Colon (tissue), 2 donors: ENCODE results near the gene TP53AIP1.

ENCODE experiments used
- FAIRE-seq: peaks from 2 replicates; lab custom pipeline; 2012; peaks lifted over from hg19 to GRCh38; lab: Jason Lieb, UNC
- donor health status: control.
- donor health status: control.

TP53AIP1 gene

DNA sequence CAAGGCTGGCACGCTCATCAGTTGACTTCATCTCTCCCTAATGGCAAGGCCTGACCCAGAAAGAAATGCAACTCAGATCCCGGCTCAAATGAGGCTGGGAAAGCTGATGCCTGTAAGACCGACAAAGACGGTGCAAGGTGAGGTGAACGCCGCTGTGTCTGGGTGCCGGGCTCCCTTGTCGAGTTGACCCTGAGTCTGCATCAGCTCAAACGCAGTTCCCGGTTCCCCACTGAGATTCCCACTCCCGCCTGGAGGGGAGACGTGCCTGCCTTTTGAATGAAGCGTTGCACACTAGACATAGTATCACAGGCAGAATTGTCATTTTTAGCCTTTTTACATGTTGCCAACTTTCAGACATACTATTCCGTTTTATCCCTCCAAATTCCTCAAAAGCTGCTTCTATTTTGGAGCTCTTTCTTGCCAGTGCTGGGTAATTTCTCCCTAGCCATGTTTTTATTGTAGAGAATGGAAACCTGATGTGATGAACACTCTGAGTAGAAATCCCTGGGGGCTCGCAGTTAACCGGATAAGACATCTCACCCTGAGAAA is 831 bp upstream of the TP53AIP1 start:
- no peak for FAIRE-seq

DNA sequence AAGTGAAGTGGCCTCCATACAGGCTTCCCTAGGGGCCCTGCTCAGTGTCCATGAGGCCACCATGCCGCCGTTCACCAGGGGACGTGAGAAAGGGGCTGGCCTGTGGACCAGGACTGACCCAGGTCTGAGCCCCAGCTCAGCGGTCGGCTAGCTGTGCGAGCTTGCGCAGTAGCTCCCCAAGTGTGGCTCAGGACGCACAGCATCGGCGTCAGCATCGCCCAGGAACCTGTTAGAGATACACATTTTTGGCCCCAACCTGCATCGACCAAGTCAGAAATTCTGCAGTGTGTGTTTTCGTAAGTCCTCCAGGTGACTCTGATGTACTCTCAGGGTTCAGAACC is 429 bp downstream of the TP53AIP1 start:
- no peak for FAIRE-seq

DNA sequence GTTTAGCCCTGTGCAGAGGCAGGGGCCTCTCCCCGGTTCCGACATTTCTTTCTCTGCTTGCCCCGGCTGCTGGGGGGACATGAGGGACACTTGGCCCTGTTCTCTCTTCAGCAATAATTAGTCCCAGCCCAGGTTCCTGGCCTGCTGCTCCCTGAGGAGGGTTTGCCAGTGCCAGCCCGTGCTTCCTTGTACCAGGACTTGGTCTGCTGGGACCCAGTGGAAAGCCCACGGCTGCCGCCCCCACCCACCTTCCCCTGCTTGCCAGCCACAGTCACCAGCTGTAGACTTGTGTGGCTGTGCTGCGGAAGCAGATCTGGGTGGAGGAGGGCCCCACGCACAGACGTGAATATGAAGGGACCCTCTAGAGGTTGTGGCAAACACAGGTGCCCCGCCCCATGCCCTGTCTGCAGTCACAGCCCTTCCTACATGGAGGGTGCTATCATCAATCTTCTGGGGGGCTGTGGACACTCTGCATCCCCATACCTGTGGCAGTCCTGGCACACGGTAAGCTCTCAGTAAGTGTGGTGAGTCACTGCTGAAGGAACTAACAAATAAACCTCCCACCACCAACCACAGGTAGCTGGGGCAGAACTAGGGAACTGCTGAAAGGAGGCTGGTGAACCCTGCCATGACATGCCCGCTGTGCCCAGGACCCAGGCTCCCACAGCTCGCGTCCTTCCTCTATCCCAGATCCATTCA is 949 bp downstream of the TP53AIP1 start:
- no peak for FAIRE-seq

DNA sequence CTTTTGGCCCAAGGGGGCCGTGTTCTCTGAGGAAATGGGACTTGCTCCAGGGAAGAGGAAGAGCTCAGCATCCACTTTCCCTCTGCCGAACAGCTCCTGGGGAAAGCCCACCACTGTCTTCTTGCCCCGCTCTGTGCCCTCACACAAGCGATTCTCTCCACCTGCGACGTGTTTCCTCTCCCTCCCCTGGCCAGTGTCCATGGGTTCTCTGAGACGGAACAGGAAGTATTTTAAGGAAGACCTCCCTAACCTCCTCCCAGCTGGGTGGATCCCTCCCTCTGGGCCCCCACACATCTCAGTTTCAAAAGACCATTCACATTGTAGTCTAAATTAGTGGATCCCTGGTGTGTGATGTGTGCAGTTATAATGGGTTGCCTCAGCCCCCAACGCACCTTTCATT is 1.6 kb downstream of the TP53AIP1 start:
- FAIRE-seq: no peak

DNA sequence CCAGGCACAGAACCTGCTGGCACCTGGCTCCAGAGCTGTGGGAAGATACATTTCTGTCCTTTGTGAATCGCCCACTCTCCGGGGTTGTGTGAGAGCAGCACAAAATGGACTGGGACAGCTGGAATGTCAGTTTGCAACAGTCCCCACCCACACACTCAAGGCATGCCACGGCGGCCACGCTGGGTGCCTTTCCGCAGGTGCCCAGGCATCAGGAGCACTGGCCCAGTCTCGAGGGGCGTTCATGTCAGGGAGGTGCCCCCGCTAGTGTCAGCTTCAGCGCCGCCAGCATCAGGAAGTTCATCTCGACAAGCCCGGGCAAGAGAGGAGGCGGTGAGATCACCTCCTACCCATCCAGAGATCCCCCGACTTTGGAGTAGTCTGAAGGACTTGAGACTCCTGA is 2.1 kb downstream of the TP53AIP1 start:
- no peak for FAIRE-seq

DNA sequence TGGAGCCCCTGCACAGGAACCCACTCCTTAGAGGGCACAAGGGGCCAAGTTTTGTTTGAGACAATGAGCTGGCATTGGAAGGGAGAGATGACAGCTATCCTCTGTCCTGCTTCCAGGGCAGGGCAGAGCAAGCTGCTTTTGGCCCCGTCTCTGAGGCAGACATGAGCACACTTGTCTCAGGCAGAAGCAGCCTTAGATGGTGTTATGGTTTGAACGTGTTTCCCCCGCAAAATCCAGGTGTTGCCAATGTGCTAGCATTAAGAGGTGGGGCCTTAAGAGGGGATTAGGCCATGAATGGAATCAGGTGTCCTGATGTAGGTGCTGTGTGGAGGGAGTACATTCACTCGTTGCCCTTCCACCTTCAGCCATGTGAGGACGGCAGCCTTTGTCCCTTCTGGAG is 2.5 kb downstream of the TP53AIP1 start:
- no peak for FAIRE-seq

DNA sequence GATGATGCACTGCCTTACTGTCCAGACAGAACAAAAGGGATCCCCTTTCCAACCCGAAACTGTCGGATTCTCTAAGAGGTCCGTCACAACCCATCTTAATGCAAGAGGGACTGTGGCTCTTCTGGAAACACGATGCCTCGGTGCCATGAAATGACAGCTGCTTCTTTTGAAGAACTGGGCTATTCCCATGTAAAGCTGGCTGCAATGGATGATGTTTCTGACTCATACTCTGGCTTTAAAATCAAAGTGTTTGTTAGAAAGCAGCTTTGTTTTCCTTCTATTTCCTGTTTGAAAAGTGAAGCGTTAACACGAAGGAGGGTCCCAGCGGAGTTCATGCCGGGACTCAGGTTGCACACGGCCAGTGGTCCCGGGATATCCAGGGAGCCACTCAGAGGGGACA is 3.1 kb downstream of the TP53AIP1 start:
- no peak for FAIRE-seq

DNA sequence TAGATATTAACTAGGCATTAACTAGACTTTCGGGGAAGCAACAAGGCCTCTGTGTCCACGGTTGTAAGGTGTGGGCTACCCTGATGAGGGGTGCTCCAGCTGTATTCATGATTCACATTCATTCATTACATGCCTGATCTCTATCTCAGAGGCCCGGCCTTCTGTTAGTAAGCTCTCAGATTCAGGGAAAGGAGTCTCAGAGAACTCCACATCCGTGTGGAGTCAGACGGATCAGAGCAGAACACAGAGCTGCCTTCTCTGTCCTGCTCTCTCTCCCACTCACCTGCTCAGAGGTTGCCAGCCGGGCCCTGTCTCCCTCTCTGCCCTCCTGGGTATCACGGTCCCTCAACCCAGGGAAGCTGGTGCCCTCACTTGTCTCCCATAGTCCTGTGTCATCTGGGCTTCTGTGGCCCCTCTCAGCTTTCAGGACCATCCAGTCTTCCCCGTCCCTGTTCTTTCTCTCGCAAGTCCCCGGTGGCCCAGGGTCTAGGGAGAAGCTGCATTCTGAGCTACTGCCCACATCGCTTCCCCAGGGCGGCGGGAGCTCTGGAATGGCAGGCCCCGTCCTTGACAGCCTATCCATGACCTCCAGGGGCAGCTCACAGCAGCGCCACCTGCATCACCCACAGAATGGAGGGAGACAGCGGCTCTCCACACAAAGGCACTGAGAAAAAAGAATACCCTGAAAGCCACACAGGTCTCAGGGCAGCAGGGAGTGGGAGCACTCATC is 4.3 kb downstream of the TP53AIP1 start:
- no peak for FAIRE-seq

DNA sequence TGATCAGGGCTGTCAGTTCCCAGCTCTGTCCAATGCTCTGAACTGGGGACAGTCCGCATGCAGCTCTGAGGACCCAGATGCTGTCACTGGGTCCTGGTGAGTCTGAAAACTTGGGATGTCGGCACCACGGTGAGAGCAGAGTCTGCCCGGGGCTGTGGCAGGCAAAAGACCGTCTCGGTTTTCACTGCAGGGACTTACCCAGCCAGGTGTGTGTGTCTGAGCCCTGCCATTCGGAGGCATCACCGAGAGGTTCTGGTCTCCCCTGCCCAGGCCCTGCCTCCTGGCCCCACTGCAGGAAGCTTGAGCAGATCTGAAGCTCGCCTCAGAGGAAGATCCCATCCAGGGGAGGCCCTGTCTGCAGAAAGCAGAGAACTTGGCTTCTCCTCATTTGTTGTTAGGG is 5.2 kb downstream of the TP53AIP1 start:
- no peak for FAIRE-seq

DNA sequence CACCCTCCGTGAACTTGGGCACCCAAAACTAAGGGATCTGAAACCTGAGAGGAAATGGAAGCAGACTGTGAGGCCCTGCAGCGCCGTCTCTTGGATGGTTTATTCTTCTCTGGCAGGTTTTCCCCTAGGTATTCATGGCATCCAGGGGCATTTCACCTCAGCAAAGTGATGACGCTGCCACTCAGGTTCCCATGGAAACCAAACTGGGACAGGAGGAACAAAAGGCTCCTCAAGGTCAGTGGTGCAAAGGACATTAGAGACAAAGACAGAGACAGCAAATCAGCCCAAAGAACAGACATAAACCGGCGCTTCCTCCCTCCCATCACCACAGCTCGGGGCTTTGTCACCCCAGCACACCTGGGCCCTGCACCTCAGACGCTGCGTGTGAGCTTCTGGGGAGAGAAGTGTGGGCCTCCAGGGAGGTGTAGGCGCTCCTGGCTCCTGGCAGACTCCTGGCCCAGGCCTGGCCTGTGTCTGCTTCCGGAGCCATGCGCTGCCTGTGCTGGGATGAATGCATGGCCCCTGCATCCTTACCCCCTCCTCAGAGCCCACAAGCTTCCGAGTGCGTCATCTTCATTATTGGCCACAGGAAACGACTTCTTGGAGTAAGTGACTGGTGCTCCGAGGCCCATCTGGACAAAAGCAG is 5.9 kb downstream of the TP53AIP1 start:
- FAIRE-seq: no peak

DNA sequence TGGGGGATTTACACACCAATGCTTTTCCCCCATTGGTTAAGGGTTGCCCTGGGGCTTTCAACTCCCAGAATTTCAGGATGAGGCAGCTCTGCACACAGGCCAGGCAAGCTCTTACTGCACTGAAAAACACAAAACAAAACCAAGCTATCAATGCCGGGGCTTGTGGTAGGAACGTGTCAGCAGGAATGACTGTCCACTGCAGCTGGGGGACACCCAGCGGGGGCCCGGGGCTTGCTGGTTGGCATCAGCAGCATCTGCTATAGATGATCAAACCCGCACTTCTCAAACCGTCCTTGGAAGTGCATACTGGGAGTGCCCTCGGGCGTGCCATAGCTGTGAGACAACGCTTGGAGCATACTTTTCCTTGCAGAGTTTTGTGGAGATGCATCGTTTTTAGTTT is 7.7 kb downstream of the TP53AIP1 start:
- no peak for FAIRE-seq

DNA sequence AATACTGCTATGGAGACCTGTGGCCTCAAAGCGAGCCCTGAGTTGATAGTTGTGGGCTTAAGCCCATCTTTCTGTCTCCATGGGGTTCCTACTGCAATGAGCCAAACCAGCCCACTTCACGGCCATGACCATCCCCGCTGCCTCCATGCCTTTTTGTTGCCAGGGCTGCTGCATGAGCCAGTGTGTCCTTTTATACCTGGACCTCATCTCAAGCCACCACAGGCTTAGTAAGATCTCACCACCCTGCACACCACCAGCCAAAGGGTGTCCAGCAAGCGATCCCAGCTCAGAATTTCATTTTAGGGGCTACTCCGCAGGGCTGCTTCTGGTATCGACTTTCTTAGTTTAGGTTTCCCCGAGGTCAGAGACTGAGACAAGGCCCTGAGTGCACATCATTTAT is 8.3 kb downstream of the TP53AIP1 start:
- FAIRE-seq: no peak

DNA sequence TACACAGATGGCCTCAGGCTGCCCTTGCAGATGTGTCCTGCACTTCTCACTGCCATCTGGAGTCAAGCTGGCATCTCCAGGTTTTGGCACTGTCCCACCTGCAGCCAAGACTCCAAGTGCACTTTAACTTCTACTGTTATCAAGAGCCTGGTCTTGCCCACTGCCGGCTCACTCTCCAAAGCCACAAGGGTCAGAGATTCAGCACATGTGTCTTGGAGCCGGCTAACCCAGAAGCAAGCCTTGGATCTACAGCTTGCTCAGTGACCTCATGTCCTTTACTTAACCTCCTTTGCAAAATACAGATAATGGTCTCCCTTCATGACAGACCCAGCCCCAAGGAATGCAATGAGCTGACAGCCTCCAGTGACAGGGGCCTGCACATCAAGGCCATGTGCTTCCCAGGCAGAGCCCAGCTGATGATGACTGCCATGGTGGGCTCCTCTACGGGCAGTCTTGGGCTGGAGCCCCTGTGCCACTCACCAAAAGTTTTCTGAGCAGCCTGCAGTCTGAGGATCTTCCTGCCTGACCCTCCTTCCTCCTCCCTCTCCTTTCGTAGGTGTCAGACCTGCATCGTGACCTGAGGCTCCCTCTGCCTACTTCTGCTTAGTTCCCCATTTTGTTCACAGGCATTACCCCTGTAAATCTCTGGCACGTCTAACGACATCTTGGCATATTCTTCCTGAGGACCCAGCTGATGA is 9.0 kb downstream of the TP53AIP1 start:
- no peak for FAIRE-seq

DNA sequence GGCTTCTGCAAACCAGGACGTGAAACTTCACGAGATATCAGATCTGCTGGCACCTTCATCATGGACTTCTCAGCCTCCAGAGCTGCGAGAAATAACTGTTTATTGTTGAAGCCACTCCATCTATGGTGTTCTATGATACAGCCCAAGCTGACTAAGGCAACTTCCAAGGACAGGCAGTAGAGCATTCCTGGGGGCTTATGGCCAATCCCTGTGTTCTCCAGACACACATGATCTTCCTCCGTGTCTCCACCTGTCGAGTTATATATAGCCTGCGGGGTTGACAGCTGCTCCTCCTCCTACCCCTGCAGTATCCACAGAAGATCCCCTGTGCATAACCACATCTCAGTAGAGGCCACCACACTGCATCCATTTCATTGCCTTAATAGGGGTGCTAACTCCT is 11.0 kb downstream of the TP53AIP1 start:
- FAIRE-seq: no peak

DNA sequence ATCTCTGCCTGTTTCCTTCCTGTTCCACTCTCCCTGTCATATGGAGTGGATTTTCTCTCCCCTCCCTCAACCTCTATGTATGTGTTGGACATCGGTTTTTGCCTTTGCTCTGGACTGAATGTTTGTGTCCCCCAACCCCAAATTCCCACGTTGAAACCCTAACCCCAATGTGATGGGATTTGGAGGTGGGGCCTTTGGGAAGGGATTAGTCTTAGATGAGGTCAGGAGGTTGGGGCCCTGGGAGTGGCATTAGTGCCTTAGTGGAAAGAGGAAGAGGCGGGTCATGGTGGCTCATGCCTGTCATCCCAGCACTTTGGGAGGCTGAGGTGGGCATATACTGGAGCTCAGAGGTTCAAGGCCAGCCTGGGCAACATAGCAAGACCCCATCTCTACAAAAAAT is 11.6 kb downstream of the TP53AIP1 start:
- no peak for FAIRE-seq

DNA sequence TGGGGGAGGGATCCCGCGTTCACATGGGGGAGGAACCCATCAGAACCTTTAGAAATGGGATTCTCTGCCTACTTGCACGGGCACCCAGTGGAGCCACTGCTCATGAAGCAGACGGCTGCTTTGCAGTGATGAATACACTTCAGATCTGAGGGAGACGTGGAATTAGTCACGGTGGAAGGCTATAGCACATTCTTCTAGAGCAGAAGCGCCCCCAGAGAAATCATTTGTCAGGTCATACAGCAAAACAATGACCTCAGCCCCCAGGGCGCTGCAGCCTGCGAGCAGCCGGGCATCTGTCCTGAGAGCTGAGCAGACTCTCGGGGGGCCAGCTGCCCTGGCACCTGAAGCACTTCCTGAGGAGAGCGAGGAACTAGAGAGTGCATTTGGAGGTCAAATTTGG is 12.7 kb downstream of the TP53AIP1 start:
- no peak for FAIRE-seq

DNA sequence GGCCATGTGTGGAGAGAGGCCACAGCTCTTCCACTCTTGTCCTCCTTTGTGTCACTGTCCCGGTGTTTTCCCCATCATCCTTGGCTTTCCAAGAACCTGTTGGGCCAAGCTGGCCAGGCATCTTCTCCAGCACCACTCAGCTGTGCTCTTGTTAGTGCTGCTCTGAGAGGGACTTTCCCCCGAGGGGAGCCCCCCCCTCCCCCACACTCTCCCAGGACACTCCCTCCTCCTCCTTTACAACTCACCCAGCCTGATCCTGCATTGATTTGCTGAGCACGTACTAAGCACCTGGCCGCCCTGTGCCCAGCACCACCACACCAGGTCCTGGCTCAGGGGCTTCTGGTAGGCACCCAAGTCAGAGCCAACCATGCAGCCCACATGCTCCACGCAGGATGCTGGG is 13.2 kb downstream of the TP53AIP1 start:
- no peak for FAIRE-seq

DNA sequence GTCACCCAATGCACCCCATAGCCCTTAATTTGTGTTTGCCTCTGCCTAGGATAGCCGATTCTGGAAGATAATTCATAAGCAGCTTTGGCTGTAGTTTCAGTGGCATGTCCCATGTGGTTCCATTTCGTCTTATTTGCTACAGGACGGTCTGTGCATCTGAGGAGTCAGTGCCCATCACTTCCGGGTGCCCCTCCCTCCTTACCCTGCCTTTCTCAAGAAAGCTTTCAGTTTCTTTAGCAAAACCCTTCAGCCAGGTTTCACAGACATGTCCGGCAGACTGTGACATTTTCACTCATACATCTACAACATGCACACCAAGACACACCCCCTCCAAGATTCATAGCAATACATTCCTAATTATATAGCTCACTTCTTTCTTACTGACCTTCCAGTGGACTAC is 14.3 kb downstream of the TP53AIP1 start:
- no peak for FAIRE-seq

DNA sequence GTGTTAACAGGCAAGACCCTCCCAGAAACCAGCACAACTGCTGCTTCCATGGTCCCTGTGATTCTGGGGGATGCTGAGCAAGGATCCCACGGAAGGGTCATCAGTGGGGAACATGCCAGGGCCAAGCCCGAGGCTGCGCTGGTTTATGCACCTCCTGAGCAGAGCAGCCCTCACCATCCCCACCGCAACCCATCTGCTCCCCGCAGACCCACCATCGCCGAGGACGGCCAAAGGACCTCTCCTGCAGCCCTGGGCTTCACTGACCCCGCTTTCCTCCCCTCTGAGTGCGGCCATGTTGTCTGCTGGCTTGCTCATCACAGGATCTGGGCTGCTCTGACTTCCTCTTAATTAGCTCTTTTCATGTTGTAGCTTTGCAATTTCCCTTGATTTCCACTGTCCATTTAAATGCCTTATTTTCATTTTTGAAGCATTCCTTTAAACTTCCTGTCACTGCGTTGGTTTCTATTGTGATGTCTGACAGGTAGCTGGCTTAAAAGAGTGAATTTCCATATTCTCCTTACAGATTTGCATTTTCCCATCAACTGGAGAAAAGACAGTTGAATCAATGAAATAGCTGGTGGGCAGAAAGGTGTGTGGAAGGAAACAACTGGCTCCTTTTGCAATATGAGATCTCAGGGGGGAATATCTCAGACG is 14.9 kb downstream of the TP53AIP1 start:
- FAIRE-seq: no peak

DNA sequence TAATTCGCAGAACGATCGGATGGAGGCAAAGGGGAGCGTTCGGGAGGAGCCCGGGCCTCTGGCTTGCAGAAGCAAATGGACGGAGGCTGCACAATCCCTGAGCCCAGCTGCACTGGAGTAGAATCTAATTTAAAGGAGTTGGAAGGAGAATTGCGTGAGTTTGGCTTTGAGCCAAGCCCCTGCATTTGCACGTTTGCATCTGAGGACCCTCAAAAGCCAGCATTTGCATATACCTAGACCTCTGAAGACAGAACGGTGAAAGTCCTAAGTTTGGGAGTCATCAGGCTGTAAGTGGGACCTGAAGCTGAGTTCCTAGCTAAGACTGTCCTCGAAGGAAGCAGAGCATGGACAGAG is 15.6 kb downstream of the TP53AIP1 start:
- FAIRE-seq: no peak

DNA sequence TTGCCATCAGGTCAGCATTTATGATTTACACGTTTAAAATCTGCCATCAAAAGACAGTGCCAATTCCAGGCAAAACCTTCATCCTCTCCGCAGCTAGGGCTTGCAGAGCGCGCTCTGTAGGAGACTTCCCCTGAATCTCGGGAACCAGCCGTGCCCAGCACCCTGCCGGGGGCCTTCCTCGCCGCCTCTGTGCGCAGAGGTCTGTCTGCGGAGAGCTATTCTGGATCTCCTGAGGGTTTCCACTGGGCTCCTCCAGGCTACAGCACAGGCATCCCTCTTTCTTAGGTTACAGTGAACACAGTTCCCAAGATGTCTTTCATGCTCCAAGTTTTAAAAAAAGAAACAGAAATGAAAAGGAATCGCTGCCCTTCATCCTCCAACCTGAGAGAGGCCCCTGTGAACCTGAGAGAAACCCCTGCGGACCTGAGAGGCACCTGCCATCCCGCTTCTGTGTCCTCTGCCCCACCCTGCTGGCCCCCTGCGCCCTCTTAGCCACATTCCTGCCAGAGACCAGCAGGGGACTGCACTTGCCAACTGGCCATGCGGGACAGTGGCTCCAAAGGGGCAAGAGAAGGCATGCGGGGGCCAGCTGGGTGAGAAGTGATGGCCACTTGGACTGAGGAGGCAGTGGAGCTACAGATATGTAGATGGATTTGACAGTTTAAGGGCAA is 16.1 kb downstream of the TP53AIP1 start:
- FAIRE-seq: no peak

DNA sequence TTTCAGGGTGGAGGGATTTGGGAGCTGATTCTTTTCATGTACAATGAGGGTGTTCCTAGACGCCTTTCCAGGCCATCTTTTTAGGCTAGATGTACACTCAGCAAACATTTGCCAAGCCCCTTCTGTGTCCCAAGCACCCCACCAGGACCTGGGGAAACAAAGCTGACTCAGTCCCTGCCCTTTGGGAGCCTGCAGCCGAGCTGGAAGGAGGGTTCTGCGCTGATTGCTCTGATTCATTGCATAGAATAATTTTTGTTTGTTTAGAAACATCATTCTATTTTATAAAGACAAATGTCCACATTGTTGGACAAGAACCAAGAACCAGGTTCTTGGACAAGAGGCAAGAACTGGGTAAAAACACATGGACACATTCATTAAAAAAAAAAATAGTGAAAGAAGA is 16.7 kb downstream of the TP53AIP1 start:
- FAIRE-seq: no peak
